DOHH2 (cell line): ENCODE measurements around the gene WWOX.

ENCODE experiments used
- H3F3A ChIP-seq: fragments of 200-600 bp; sonication (generic), shearing (Covaris generic); 2 replicates; pipeline ENCODE4 v1.6.0; 2016; ENCODE audit warnings: antibody characterized with exemption, mild to moderate bottlenecking; ENCODE audit not compliant: control insufficient read depth, insufficient read depth
- H3K27ac ChIP-seq: fragments of 200-600 bp; sonication (generic); 2 replicates; pipeline ENCODE4 v1.5.1; 2014; ENCODE audit warnings: low read depth, mild to moderate bottlenecking, low read length, moderate library complexity
- H3K27me3 ChIP-seq: fragments of 200-600 bp; sonication (generic); 2 replicates; pipeline ENCODE4 v1.6.1; 2014; ENCODE audit warnings: mild to moderate bottlenecking, low read length, mixed read lengths; ENCODE audit not compliant: control insufficient read depth
- H3K36me3 ChIP-seq: fragments of 200-600 bp; sonication (generic); 2 replicates; pipeline ENCODE4 v1.6.1; 2014; ENCODE audit warnings: mild to moderate bottlenecking, low read length, moderate library complexity, mixed read lengths; ENCODE audit not compliant: control insufficient read depth
- H3K4me1 ChIP-seq: fragments of 200-600 bp; sonication (generic); 2 replicates; pipeline ENCODE4 v1.6.1; 2014; ENCODE audit warnings: mild to moderate bottlenecking, low read length, mixed read lengths; ENCODE audit not compliant: control insufficient read depth
- H3K4me2 ChIP-seq: fragments of 200-600 bp; sonication (generic); 2 replicates; pipeline ENCODE4 v1.6.0; 2014; ENCODE audit warnings: mild to moderate bottlenecking, low read length, moderate library complexity
- H3K4me3 ChIP-seq: fragments of 200-600 bp; sonication (generic); 2 replicates; pipeline ENCODE4 v1.5.1; 2014; ENCODE audit warnings: mild to moderate bottlenecking, low read length, mixed read lengths
- H3K79me2 ChIP-seq: fragments of 200-600 bp; sonication (generic); 2 replicates; pipeline ENCODE4 v1.6.1; 2014; ENCODE audit warnings: mild to moderate bottlenecking, low read length, mixed read lengths; ENCODE audit not compliant: control insufficient read depth
- H3K9me2 ChIP-seq: fragments of 200-600 bp; sonication (generic); replicated peaks from 2 replicates; pipeline ENCODE4 v1.6.1; 2014; ENCODE audit warnings: mild to moderate bottlenecking, low read length, mixed read lengths; ENCODE audit not compliant: control insufficient read depth
- H3K9me3 ChIP-seq: fragments of 200-600 bp; sonication (generic); 2 replicates; pipeline ENCODE4 v1.6.1; 2014; ENCODE audit warnings: antibody characterized with exemption, low read length, mixed read lengths; ENCODE audit not compliant: control insufficient read depth, insufficient read depth
- H4K20me1 ChIP-seq: fragments of 200-600 bp; sonication (generic); 2 replicates; pipeline ENCODE4 v1.6.0; 2014; ENCODE audit warnings: low read depth, mild to moderate bottlenecking, antibody characterized with exemption, low read length, moderate library complexity; ENCODE audit not compliant: control insufficient read depth, insufficient read depth
- EZH2phosphoT487 ChIP-seq: fragments of 200-600 bp; sonication (generic); IDR thresholded peaks from 2 replicates; pipeline ENCODE4 v1.6.1; 2017; ENCODE audit warnings: borderline replicate concordance, mild to moderate bottlenecking, antibody characterized with exemption, low read length, moderate library complexity, mixed read lengths
- TF ChIP-seq, protein P1 (sequence below): fragments of 200-600 bp; sonication (generic); IDR thresholded peaks from one replicate; pipeline ENCODE4 v1.5.1; 2014; ENCODE audit warnings: antibody characterized with exemption, mild to moderate bottlenecking, low read depth, low read length; ENCODE audit not compliant: poor library complexity, severe bottlenecking

Gene WWOX

DNA sequence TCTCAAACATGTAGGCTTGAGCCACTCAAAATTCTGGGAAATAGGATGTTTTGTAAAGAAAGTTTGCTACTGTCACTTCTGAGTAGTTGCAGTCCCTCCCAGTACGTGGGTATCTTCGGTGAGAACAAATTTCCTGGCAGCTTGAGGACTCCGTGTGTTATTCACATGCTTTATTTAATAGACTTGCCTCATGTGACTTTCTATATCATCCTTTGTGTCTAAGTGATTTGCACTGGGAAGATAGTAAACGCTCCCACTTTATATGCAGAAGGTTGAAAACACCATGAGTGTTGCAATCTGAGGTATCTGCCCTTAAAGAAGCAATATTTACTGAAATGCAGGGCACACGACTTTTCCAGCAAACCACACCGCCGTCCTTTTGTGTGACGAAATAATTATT lies 857.4 kb downstream of the WWOX start:
- H4K20me1 ChIP-seq: no peaks in the 10 kb centered on the region
- no peak overlapping the region for H3K4me3 ChIP-seq
- no peak overlapping the region for H3K27ac ChIP-seq
- H3K9me3 ChIP-seq: no peaks in the 10 kb centered on the region
- H3K27me3 ChIP-seq: no peaks in the 10 kb centered on the region
- TF ChIP-seq EZH2phosphoT487: no peak
- TF ChIP-seq, protein P1, sequence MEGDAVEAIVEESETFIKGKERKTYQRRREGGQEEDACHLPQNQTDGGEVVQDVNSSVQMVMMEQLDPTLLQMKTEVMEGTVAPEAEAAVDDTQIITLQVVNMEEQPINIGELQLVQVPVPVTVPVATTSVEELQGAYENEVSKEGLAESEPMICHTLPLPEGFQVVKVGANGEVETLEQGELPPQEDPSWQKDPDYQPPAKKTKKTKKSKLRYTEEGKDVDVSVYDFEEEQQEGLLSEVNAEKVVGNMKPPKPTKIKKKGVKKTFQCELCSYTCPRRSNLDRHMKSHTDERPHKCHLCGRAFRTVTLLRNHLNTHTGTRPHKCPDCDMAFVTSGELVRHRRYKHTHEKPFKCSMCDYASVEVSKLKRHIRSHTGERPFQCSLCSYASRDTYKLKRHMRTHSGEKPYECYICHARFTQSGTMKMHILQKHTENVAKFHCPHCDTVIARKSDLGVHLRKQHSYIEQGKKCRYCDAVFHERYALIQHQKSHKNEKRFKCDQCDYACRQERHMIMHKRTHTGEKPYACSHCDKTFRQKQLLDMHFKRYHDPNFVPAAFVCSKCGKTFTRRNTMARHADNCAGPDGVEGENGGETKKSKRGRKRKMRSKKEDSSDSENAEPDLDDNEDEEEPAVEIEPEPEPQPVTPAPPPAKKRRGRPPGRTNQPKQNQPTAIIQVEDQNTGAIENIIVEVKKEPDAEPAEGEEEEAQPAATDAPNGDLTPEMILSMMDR: no peak
- H3K36me3 ChIP-seq: no peaks in the 10 kb centered on the region
- no peaks in the 10 kb centered on the region for H3K79me2 ChIP-seq
- H3K9me2 ChIP-seq: no peaks in the 10 kb centered on the region
- no peak overlapping the region for H3K4me2 ChIP-seq
- H3F3A ChIP-seq: no peaks in the 10 kb centered on the region
- peaks cover 21% of the 10 kb centered on the region for H3K4me1 ChIP-seq

DNA sequence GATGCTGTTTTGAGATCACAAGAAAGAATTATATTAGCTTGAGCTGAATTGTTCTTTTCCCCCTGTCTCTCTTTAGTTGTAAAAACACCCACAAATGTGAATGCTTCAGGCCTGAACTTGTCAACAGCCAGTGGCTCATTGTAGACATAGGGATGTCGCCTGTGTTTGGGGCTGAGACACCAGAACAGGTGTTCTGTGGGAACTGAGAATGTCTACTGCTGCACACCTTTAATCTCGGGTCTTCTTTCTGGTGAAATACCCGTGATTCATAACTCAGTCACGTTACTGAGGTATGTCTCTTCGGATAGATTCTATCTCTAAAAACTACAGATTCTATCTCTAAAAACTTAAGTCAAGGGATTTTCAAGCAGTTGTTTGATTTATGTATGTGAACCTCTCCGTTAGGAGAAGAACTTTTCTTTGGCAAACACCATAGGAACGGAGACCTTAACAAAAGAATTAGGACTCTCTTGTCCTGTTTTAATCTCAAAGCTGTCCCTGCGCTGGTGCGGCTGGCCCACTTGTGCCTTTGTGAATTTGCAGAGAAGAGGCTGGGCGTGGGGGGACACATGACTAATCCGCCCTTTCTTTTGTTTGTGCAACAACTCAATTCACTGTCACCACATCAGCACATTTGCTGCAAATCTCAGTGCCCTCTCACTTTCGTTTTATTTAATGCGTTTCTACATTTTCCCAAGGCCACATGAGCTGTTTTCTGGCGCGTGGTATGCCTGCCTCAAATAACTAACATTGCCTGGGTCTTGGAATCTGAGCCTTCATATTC lies 858.1 kb downstream of the WWOX start:
- H3K4me2 ChIP-seq: no peak overlapping the region
- H3K36me3 ChIP-seq: no peaks in the 10 kb centered on the region
- no peak for TF ChIP-seq EZH2phosphoT487
- TF ChIP-seq, protein P1: no peak
- no peaks in the 10 kb centered on the region for H4K20me1 ChIP-seq
- H3K4me3 ChIP-seq: no peak overlapping the region
- H3K4me1 ChIP-seq: peaks cover 28% of the 10 kb centered on the region
- peaks cover 3% of the 10 kb centered on the region for H3F3A ChIP-seq
- H3K9me3 ChIP-seq: no peaks in the 10 kb centered on the region
- no peak overlapping the region for H3K27ac ChIP-seq
- H3K27me3 ChIP-seq: no peaks in the 10 kb centered on the region
- no peaks in the 10 kb centered on the region for H3K79me2 ChIP-seq
- H3K9me2 ChIP-seq: no peaks in the 10 kb centered on the region

GRCh38 chr16:78961464-78961863 lies 862.0 kb downstream of the WWOX start:
- no peak for TF ChIP-seq EZH2phosphoT487
- TF ChIP-seq, protein P1: no peak
- peaks cover 47% of the 10 kb centered on the region for H3K4me1 ChIP-seq
- no peaks in the 10 kb centered on the region for H3K36me3 ChIP-seq
- H3K79me2 ChIP-seq: no peaks in the 10 kb centered on the region
- peaks cover 4% of the 10 kb centered on the region for H3F3A ChIP-seq
- no peaks in the 10 kb centered on the region for H4K20me1 ChIP-seq
- peak overlapping the region; percentile 52 for H3K4me3 ChIP-seq
- peak overlapping the region; percentile 70 for H3K4me2 ChIP-seq
- H3K9me3 ChIP-seq: no peaks in the 10 kb centered on the region
- H3K27ac ChIP-seq: peak overlapping the region; percentile 66
- no peaks in the 10 kb centered on the region for H3K9me2 ChIP-seq
- no peaks in the 10 kb centered on the region for H3K27me3 ChIP-seq
